ENCODE results near the gene CDC42EP3. TPM values are rescaled to one million over a fixed set of nuclear protein-coding genes. Genes with fewer than 3 reads are reported as not detected.

The CDC42EP3 gene
- polyA plus RNA-seq, 2 of the 4 experiments (the other 2 are of a cell fraction): 23.8 to 39.1 TPM

DNA sequence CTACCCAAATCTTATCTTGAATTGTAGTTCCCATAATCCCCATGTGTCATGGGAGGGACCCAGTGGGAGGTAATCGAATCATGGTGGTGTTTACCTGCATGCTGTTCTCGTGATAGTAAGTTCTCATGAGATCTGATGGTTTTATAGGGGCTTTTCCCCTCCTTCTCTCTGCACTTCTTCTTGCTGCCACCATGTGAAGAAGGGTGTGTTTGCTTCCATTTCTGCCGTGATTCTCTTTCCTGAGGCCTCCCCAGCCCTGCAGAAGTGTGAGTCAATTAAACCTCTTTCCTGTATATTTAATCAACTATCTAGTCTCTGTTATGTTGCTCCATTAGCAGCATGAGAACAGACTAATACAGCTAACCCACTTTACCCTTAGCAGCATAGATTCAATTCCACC is 37.6 kb downstream of the CDC42EP3 start (continued):
- TF ChIP-seq, protein P1, sequence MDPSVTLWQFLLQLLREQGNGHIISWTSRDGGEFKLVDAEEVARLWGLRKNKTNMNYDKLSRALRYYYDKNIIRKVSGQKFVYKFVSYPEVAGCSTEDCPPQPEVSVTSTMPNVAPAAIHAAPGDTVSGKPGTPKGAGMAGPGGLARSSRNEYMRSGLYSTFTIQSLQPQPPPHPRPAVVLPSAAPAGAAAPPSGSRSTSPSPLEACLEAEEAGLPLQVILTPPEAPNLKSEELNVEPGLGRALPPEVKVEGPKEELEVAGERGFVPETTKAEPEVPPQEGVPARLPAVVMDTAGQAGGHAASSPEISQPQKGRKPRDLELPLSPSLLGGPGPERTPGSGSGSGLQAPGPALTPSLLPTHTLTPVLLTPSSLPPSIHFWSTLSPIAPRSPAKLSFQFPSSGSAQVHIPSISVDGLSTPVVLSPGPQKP (IDR thresholded peaks at IDR 0.05; ENCODE audit: low read depth, low read length): no peak
- TF ChIP-seq ZFP36 (IDR thresholded peaks at IDR 0.05; ENCODE audit: borderline replicate concordance, partially characterized antibody): no peak

DNA sequence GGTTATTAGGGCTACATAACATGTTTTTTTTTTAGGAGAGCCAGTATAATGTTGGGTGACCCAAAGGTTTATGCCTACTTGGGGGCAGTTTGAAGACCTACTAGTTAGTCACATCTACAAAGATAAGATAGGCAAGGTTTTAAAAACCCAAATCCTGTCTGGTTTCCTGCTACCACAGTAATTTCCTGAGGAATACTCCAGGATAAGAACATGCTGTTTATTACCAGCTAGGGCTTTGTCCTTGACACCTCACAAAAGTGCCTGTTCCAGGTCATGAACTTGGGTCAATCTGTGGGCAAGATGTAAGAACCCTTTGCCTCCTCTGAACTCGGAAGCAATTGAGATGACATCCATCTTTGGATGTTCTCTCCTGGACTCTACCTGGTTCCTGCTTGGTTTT is 38.2 kb downstream of the CDC42EP3 start:
- CTCF ChIA-PET: interaction anchor here (1.0 to 2.6 kb wide), 5 partner anchors 10 to 202 kb away, joined by 3 to 8 read pairs (median 4); no protein-coding TSS in a partner anchor
- WGBS (ENCODE audit: missing lambda C conversion rate): 79% methylated on average over 1 of the region's 1 CpG
- peaks cover 14% of the 10 kb centered on the region; the same call in 2 of the 3 replicates for H3K4me1 ChIP-seq
- H3K4me3 ChIP-seq: no peak overlapping the region
- H3K27ac ChIP-seq: no peak overlapping the region
- H3K9me3 ChIP-seq: no peaks in the 10 kb centered on the region
- DNase-seq (ENCODE audit: low read depth in 1 of 2, low spot score in 1 of 2) (no peak), FAIRE-seq (no peak), ATAC-seq (no peak)
- no peak overlapping the region for H3K4me2 ChIP-seq
- TF ChIP-seq ZNF302 (CRISPR knock-in tag; IDR thresholded peaks at IDR 0.05): no peak
- no peak for TF ChIP-seq RCOR1 (IDR thresholded peaks at IDR 0.05; ENCODE audit: low read depth, low read length)
- TF ChIP-seq, protein P2, sequence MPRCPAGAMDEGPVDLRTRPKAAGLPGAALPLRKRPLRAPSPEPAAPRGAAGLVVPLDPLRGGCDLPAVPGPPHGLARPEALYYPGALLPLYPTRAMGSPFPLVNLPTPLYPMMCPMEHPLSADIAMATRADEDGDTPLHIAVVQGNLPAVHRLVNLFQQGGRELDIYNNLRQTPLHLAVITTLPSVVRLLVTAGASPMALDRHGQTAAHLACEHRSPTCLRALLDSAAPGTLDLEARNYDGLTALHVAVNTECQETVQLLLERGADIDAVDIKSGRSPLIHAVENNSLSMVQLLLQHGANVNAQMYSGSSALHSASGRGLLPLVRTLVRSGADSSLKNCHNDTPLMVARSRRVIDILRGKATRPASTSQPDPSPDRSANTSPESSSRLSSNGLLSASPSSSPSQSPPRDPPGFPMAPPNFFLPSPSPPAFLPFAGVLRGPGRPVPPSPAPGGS (IDR thresholded peaks at IDR 0.05): no peak
- POLR2A ChIA-PET: no interaction called here

DNA sequence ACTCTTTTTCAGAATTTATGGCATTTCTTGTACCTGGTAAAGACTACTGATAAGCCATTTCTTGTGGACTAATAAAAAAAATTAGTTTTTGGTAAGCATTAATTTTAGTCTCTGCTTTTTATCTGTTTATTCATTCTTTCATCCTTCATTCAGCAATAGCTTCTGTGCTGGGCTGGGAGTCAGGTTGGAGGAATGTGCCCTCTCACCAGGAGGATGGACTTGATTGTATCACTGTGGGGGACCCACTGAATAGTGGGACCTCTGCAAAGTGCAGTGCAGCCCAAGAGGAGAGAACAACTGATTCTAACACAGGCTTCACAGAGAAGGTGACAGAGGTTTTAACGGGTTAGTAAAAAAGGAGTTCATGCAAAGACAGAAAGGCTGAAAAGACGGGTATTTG is 39.1 kb downstream of the CDC42EP3 start:
- H3K4me2 ChIP-seq: no peak overlapping the region
- ATAC-seq (no peak), FAIRE-seq (no peak), DNase-seq (ENCODE audit: low read depth in 1 of 2, low spot score in 1 of 2) (no peak)
- no peak overlapping the region for H3K4me3 ChIP-seq
- peaks cover 9% of the 10 kb centered on the region; the same call in 2 of the 3 replicates for H3K4me1 ChIP-seq
- H3K9me3 ChIP-seq: no peaks in the 10 kb centered on the region
- H3K27ac ChIP-seq: no peak overlapping the region
- ChIA-PET CTCF (interaction anchor here (1.0 to 2.6 kb wide), 5 partner anchors 9 to 203 kb away, joined by 3 to 8 read pairs (median 4); no protein-coding TSS in a partner anchor), POLR2A (no interaction called here)
- TF ChIP-seq CBX8 (IDR thresholded peaks at IDR 0.05): no peak
- TF ChIP-seq CBX2 (IDR thresholded peaks at IDR 0.05; ENCODE audit: borderline replicate concordance, low read depth): no peak
- no peak for TF ChIP-seq MYC (IDR thresholded peaks at IDR 0.05; ENCODE audit: borderline replicate concordance, low read length)
- TF ChIP-seq MAFK (IDR thresholded peaks at IDR 0.05; ENCODE audit: partially characterized antibody): no peak
- TF ChIP-seq GATA3 (IDR thresholded peaks at IDR 0.05; ENCODE audit: borderline replicate concordance): no peak
- no peak for TF ChIP-seq HDAC2 (IDR thresholded peaks at IDR 0.05)
- TF ChIP-seq, protein P3, sequence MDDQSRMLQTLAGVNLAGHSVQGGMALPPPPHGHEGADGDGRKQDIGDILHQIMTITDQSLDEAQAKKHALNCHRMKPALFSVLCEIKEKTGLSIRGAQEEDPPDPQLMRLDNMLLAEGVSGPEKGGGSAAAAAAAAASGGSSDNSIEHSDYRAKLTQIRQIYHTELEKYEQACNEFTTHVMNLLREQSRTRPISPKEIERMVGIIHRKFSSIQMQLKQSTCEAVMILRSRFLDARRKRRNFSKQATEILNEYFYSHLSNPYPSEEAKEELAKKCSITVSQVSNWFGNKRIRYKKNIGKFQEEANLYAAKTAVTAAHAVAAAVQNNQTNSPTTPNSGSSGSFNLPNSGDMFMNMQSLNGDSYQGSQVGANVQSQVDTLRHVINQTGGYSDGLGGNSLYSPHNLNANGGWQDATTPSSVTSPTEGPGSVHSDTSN (IDR thresholded peaks at IDR 0.05): no peak
- no peak for TF ChIP-seq TP53 (CRISPR knock-in tag; IDR thresholded peaks at IDR 0.05)
- TF ChIP-seq SREBF2 (IDR thresholded peaks at IDR 0.05): no peak
- TF ChIP-seq MAZ (IDR thresholded peaks at IDR 0.05; ENCODE audit: borderline replicate concordance, low read depth, low read length): no peak
- no peak for TF ChIP-seq ZFP36 (IDR thresholded peaks at IDR 0.05; ENCODE audit: borderline replicate concordance, partially characterized antibody)
- no peak for TF ChIP-seq ZNF302 (CRISPR knock-in tag; IDR thresholded peaks at IDR 0.05)
- TF ChIP-seq, protein P4, sequence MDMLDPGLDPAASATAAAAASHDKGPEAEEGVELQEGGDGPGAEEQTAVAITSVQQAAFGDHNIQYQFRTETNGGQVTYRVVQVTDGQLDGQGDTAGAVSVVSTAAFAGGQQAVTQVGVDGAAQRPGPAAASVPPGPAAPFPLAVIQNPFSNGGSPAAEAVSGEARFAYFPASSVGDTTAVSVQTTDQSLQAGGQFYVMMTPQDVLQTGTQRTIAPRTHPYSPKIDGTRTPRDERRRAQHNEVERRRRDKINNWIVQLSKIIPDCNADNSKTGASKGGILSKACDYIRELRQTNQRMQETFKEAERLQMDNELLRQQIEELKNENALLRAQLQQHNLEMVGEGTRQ (IDR thresholded peaks at IDR 0.05): no peak
- TF ChIP-seq CHD4 (IDR thresholded peaks at IDR 0.05; ENCODE audit: borderline replicate concordance): no peak
- TF ChIP-seq NFE2L2 (conservative IDR thresholded peaks at IDR 0.05; ENCODE audit: low read length): no peak
- TF ChIP-seq CEBPB (IDR thresholded peaks at IDR 0.05): no peak
- TF ChIP-seq, protein P5, sequence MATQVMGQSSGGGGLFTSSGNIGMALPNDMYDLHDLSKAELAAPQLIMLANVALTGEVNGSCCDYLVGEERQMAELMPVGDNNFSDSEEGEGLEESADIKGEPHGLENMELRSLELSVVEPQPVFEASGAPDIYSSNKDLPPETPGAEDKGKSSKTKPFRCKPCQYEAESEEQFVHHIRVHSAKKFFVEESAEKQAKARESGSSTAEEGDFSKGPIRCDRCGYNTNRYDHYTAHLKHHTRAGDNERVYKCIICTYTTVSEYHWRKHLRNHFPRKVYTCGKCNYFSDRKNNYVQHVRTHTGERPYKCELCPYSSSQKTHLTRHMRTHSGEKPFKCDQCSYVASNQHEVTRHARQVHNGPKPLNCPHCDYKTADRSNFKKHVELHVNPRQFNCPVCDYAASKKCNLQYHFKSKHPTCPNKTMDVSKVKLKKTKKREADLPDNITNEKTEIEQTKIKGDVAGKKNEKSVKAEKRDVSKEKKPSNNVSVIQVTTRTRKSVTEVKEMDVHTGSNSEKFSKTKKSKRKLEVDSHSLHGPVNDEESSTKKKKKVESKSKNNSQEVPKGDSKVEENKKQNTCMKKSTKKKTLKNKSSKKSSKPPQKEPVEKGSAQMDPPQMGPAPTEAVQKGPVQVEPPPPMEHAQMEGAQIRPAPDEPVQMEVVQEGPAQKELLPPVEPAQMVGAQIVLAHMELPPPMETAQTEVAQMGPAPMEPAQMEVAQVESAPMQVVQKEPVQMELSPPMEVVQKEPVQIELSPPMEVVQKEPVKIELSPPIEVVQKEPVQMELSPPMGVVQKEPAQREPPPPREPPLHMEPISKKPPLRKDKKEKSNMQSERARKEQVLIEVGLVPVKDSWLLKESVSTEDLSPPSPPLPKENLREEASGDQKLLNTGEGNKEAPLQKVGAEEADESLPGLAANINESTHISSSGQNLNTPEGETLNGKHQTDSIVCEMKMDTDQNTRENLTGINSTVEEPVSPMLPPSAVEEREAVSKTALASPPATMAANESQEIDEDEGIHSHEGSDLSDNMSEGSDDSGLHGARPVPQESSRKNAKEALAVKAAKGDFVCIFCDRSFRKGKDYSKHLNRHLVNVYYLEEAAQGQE (IDR thresholded peaks at IDR 0.05): no peak
- TF ChIP-seq HOXB13 (CRISPR knock-in tag; IDR thresholded peaks at IDR 0.05; ENCODE audit: low read depth): no peak
- no peak for TF ChIP-seq POLR2AphosphoS2 (conservative IDR thresholded peaks at IDR 0.05; ENCODE audit: low read length)
- WGBS (ENCODE audit: missing lambda C conversion rate): 67% methylated on average over 2 of the region's 2 CpGs

All from A549 (cell line).